HG03045 (cell line): Measurements from ENCODE around the gene WAC.

Source experiments
- ATAC-seq: cut with Tn5 transposase; IDR thresholded peaks from one replicate; pipeline ENCODE4 v1.9.1; 2021; ENCODE audit warnings: mild to moderate bottlenecking, moderate library complexity; ENCODE audit not compliant: unreplicated experiment

WAC gene

DNA sequence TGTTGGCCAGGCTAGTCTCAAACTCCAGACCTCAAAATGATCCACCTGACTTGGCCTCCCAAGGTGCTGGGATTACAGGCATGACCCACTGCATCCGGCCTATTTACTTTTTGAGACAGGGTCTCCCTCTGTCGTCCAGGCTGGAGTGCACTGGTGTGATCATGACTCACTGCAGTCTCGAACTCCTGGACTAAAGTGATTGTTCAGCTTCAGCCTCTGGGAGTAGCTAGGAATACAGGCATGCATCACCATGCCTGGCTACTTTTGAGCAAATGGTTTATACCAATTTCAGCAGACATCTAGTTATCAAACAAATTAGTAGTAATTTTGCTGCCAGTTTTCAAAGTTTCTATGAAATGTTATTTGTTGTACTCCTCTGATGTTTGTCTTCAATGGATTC, 2.2 kb upstream of the WAC start:
- ATAC-seq = no peak

DNA sequence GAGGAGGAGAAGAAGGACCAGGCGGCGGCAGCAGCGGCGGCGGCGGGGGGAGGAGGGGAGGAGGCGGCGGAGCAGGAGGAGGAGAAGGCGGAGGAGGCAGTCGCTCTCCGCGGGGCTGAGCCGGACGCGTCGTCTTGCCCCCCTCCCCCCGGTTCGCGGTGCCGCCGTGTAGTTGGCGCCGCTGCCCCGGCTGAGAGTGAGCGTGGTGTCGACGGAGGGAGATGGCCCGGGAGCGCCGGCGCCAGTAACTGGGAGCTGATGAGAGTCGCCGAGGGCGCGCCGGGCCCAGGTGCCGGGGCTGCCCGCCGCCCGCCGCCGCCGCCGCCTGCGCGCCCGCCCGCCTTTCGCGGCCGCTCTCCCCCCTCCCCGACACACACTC, 257 bp downstream of the WAC start:
- ATAC-seq = peak; percentile 2

DNA sequence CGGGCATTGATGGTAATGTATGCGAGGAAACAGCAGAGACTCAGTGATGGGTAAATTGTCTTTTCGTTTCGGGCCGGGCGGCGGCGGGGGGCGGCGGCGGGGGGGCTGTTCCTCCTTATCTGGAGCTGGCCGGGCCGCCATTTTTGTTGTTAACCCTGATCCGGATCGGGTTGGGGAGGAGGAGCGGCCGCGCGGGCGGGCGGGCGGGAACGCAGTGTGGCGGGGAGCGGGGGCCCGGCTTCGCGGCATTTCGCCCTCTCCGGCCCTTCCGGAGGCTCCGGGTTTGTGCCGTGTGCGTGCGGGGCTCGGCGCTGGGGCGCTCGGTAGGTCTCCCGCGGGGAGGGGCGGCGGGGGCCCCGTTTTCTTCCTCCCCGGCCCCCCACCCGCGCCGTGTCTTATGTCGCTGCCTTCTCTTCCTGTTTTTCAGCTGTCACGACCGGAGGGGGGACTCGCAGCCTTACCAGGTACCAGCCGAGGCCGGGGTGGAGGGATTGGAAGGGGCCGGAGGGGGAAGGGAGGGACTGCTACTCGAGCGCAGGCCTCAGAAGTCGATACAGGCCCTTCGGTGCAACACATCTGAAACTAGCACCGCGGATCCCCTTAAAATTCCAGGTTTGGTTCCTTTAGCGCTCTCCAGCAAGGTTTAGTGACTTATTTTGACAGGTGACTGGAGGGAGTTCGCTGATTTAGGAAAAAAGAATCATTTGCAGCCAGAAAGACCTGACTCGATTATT, 820 bp downstream of the WAC start:
- peak; percentile 25 for ATAC-seq

DNA sequence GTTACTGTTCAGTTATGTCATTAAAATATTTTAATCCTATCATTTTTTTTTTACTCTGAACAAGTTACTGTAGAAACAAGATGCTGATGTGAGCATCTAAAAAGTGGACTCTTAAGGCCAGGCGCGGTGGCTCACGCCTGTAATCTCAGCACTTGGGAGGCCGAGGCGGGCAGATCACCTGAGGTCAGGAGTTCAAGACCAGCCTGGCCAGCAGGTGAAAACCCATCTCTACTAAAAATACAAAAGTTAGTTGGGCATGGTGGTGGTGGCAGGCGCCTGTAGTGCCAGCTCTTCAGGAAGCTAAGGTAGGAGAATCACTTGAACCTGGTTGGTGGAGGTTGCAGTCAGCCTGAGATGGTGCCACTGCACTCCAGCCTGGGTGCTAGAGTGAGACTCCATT, 2.9 kb downstream of the WAC start:
- ATAC-seq = no peak

DNA sequence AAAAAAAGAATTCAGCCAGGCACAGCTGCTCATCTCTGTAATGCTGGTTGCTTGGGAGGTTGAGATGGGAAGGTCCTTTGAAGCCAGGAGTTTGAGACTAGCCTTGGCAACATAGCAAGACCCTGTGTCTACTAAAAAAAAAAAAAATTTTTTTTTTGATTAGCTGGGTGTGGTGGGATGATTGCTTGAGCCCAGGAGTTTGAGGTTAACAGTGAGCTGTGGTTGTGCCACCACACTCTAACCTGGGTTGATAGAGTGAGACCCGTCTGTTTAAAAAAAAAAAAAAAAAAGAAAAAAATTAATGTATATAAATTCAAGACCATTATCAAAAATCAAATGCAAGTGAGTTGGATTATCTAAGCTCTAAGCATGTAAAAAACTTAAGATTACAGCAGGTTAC, 5.7 kb downstream of the WAC start:
- no peak for ATAC-seq

DNA sequence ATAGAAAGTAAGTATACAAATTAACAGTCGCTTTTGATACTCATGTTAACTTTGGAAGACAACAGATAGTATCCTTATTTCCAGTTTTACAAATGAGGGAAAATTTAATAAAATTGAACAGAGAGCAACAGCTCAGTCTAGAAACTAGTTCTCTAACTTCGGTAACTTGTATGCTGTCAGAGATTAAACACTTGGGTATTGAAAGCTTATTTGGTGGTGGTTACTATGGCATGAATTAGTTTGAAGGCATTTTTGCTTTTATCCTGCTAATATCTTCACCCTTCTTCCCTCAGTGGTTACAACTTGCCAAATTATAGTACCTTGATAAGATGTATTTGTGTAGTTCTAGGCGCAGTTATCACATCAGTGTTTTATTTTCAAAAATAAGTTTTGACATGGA, 7.2 kb downstream of the WAC start:
- ATAC-seq = no peak

DNA sequence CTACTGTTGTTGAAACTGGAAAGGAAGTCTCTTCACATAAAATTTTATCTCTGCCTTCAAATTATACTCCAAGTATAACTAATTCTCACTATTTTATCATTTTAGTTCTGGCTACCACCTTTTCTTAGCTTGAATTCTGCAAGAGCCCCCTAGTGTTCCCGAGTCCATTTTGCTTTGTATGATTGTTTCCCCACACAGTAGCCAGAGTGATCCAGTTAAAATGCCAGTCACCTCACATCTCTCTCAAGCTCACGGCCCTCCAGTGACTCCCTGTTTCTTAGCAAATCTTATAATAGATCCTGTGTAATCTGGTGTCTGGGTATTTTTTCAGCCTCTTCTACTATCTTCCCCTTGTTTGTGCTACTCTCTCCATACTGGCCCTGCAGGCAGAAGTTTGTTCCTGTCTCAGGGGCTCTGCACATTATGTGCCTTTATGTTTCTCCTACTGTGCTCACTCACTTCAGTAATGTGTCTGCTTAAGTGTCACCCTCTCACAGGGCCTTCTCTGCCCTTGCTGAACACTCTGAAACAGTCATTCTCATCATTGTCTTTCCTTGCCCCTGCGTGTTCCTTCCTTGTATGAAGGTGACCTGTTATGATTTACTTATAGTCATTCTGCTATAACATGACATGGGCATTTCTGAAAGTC, 8.9 kb downstream of the WAC start:
- no peak for ATAC-seq

DNA sequence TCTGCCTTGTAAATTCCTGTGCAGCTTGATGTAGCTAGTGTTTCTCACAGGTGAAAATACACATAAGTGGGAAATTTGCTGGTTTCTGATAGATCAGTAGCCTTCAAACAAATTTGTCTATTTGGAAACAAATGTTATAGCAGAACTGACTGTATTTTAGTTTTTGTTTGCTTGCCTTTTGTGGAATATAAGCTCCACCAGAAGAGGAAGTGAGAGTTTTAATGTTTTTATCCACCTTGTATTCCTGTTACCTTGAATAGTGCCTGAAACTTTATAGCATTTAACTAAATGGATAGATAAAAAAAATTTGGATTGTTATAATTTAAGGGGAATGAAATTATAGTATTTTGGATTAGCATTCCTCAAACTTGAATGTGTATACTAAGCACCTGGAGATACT, 9.8 kb downstream of the WAC start:
- ATAC-seq = no peak

DNA sequence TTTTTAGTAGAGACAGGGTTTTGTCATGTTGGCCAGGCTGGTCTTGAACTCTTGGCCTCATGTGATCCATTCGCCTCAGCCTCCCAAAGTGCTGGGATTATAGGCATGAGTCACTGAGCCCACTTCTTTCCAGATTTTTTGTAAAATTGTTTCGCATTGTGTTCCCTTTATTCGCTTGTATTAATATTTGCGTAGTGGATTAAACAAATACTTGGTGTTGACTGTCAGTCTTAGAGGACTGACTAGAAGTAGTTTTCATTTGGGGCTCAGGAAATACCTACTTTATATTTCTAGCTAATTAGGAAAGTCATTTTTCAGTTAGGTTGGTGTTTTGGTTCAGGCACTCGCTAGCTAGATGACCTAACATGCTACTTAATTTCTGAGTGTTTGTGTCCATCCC, 11.1 kb downstream of the WAC start:
- ATAC-seq = no peak

DNA sequence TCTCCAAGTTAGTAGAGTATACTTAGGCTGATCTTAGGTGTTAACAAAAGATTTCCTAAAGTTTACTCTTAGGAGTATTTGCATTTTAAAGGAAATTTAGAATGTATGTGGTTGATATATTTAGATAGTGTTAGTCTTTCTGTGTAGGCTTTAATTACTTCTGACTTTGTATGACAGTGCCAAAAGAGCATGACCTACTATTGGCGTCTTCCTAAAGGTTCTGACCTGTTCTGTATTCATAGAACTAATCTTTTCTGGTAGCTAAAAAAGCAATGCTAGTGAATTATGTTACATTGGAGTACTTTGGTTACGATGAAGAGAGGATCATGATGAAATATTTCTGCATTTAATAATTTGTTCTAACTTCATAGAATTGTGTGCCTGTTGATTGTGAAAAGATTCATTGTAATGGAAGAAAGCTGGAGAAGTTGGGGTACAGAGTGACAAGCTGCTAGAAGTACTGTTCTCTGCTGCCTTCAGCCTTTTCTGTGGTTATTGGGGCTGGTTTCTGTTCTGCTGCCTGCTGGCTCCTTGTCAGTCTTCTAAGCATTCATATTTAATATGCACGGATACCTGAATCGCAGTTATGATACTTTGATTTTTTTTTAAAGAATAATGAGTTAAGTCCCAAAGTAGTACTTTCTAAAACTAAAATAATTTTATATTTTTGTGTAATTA, 13.2 kb downstream of the WAC start:
- no peak for ATAC-seq

DNA sequence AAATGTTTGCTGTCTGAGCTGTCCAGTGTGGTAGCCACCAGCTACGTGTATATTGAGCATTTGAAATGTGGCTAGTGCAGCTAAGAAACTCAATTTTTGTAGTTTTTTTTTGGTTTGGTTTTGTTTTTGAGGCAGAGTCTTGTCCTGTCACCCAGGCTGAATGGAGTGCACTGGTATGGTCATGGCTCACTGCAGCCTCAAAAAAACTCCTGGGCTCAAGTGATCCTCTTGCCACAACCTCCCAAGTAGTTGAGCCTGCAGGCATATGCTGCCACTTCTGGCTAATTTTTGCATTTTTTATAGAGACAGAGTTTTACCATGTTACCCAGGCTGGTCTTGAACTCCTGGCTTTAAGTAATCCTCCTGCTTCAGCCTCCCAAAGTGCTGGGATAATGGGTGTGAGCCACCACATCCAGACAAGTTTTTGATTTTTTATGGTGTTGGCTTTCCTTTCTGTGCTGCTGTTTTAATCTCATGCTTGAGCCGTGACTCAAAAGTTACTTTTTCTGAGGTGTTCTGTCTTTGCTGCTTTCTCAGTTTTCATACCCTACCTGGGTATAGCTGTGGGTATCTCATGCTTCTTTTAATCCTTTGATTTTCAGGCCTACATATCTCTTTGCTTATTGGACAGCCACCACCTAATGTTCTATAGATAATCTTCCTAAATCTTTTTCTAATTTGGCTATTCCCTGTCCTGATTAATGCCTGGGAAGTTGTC, 16.0 kb downstream of the WAC start:
- ATAC-seq = no peak

DNA sequence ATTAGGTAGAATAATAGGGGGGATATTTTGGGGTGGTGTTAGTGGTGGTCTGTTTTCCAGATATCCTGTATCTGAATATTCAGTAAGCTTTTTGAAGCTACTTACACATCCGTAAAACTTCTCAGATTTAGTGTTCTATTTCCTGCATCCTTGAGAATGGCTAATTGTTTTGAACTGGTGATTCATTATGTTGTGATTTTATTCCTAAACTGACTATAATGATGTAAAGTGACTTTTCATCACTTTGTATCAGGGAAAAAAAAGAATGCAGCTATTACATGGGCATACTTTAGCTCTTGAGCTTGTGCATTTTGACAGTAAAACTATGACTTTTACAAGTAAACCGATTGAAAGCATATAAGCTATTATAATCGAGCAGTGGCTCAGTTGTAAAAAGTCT, 18.2 kb downstream of the WAC start:
- no peak for ATAC-seq

DNA sequence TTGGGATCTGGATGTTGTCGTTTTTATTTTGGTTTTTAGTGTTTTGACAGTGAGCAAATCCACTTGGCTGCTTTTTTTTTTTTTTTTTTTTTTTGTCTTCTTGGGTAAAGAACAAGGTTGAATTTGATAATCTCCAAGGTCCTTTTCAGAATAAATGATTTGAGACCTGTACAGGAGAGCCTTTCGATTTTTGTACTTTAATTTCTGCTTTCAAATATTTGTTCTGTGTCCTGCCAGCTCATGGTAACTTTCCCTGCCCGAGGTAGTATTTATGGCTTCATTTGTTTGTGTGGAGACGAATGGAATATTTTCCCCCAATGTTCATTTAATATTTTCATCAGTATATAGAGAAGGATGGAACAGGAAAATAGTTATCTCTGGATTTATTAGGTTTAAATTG, 19.9 kb downstream of the WAC start:
- no peak for ATAC-seq

DNA sequence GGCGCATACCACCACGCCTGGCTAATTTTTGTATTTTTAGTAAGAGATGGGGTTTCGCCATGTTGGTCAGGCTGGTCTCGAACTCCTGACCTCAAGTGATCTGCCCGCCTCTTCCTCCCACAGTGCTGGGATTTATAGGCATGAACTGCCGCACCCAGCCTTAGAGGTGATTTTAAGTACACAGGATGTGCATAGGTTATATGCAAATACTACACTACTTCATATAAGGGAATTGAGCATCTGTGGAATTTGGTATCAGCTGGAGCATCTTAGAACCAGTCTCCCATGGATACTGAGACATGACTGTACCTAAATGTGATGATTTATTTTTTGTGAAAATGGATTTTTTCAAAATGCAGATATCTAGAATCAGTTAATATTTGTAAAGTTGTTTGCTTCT, 21.1 kb downstream of the WAC start:
- ATAC-seq = no peak

DNA sequence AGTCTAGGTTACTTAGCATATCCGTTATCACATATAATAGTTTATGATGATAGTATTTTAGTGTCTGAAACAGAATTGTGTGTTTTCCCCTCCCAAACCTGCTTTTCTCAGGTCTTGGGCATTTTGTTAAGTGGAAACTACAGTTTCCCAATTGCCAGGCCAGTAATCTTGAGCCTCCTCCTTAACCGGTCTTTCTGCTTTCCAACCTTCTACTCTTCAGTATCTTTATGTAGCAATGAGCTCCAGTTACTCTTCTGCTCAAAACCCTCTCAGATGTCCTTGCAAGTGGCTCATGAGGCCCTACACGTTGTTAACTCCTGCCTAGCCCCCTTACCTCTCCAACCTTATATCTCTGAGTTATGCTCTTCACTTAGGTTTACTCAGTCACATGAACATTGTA, 22.0 kb downstream of the WAC start:
- no peak for ATAC-seq

DNA sequence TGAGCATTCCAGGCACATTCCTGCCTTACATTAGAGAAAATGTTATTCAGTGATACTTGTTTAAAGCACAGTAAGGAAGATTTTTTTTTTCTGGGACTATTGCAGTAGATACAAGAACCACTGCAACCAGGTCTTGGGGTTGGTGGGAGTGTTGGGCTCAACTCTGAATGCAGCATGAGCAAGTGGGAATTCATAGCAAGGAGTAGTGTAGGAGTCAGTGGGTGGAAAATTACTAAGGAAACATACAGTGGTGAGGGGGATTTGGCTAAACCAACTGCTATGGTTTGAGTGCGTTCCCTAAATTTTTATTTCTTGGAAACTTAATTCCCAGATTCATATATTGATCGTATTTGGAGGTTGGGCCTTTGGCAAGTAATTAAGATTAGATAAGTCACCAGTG, 22.4 kb downstream of the WAC start:
- no peak for ATAC-seq

DNA sequence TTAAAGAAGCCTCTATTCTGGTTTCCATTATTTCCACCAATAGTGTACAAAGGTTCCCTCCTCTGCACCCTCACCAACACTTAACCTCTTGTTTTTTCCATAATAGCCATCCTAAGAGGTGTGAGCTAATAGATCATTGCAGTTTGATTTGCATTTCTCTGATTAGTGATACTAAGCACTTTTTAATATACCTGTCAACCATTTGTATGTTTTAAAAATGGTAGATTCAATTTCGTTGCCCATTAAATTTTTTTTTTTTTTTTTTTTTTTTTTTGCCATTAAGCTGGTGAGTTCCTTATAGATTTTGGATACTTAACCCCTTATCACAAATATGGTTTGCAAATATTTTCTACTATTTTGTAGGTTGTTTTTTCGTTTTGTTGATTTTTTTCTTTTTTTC, 23.2 kb downstream of the WAC start:
- no peak for ATAC-seq

DNA sequence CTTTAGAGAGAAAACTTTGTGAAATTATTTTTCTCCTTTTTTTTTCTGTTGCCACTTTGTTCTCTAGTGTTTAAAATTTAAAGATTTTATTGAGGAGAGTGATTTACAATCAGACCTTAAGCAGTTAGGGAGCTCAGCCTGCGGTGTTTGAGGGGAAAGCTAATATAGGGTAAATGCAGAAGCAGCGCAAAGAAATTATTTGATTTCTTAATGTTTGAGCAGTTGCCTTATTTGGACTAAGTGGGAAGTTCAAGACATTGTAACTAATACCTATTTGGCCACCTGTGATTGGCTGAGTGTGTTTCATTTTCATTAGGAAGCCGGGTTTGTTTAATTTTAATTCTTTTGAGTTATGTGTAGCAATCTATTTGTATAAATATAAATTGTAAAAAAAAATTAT, 25.3 kb downstream of the WAC start:
- ATAC-seq = no peak

DNA sequence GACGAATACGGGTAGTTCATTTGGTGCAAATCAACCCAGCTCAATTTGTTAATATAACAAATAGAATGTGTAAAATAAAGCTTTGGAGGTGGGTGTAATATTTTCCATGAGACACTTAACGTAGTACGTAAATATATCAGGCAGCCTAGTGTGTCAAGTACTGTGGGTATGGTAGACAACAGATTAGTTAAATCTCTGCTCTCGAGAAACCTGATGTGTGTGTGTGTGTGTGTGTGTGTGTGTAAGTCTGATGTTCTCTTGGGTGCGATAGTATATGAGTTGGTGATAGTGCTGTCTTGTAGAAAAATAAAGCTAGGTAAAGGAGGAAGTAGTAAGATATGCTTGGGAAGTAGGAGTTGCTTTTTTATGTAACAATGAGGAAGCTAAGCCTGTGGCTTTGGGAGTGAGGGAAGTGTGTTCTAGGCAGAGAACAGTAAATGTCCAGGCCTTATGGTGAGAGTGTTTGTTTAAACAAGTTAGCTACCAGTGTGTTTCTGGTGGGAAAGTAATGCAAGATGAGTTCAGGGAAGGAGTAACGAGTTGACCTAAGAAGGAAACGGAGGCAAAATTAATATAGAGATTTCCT, 26.1 kb downstream of the WAC start:
- ATAC-seq = no peak

DNA sequence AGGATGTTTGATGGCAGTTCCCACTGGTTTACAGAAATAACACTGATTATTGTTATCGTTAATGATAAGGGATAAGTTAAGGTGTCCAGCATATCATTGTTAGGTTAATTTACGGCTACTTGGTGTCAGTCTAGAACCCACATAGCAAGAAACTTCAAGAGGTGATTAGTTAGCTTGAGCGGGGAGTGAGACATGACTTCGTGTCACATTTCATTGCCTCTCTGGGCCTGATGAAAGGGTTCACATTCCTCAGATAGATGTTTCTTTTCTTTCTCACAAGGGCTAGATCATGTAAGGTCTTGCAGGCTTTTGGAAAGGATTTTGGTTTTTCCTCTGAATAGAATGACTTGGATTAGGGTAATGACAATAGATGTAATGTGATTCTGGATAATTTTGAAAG, 26.7 kb downstream of the WAC start:
- no peak for ATAC-seq

DNA sequence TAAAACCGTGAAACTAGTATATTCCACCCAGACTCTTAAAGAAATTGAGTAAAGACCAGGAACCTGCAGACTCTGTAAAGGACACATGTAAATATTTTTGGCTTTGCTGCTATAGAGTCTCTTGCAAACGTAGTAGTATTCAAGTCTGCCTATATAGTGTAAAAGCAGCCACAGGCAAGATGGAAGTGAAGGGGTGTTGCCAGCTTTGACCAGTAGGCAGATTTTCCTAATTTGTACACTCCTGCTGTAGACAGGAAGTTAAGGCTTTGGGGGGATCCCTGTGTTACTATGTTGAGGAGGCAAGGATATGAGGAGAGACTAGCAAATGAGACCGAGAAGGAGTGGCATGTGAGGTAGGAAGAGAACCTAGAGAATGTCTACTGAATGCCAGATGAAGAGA, 27.7 kb downstream of the WAC start:
- ATAC-seq = no peak
